Measurements from ENCODE around the gene ATOSA.

Gene ATOSA

GRCh38 chr15:52651114-52651513, 28.1 kb downstream of the ATOSA start:
- no peak for DNase-seq

DNA sequence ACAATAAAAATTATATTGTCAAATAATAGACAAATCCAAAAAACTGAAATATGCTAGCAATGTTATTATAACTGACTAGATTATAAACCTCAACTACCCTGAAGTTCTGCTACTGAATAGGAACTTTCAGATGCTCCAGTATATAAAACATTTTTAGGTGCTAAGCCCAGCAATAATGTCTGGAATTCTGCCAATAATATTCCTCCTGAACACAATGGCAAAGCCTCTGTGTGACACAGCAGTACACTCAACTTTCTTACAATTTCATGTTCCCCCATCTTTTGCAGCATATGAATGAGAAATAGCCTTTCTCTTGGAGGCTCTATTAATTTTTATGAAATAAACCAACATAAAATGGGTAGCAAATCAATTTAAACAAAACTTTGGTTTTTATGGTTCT, 29.5 kb downstream of the ATOSA start:
- DNase-seq = no peak

DNA sequence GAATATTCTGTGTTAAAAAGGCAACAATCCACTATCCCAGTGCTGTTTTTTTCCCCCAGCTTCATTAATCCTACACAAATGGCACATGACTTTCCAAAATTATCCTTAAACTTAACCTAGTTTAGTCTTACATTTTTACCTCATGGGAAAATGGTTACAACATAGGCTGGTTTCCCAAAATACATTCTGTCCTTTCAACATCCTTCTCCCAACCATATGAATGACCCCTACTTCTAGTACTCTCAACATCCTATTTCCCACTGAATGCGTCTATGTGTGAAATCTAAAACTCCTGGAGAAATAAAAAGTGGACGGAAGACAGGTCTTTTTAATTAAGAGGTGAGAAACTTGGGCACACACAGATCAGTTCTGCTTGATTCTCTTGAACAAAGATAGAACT, 33.3 kb downstream of the ATOSA start:
- DNase-seq = no peak

GRCh38 chr15:52642386-52643361, 36.5 kb downstream of the ATOSA start:
- no peak for DNase-seq

DNA sequence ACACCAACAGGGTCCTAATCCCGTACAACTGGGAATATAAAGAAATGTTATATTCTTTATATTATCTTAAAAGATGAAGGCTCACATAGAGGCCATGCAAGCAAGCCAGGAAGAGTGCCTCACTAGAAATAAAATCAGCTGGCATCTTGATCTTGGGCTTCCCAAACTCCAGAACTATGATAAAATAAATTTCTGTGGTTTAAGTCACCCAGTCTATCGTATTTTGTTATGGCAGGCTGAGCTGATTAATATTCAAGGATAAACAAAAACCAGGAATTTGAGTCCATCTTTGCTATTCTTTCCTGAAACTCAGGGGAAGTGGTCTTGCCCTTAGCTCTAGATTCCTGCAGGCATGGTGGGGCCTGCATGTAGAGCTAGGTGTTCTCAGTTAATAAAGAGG, 42.7 kb downstream of the ATOSA start:
- no peak for DNase-seq

DNA sequence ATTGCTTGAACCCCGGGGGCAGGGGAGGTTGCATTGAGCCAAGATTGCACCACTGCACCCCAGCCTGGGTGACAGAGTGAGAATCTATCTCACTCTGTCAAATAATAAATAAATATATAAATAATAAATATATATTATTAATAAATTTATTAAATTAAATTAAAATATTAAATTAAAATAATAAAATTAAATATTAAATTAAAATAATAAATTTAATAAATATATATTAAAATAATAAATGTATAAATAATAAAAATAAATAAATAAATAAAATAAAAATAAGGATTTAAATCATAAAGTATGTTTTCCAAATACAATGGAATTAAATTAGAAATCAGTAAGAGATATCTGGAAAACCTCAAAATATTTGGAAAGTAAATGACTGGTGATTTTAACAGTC, 43.3 kb downstream of the ATOSA start:
- no peak for DNase-seq
